NCI-H345 (cell line): ENCODE measurements around the gene PDCD2L.
"Not testable (repeated sequence)": the region's sequence is repeated elsewhere in the genome, so short reads cannot be mapped to it uniquely, and the experiment has no call there.

Experiments
- DNase-seq: peaks from one replicate; lab custom pipeline; 2025; lab: John Stamatoyannopoulos, UW

Gene PDCD2L

DNA sequence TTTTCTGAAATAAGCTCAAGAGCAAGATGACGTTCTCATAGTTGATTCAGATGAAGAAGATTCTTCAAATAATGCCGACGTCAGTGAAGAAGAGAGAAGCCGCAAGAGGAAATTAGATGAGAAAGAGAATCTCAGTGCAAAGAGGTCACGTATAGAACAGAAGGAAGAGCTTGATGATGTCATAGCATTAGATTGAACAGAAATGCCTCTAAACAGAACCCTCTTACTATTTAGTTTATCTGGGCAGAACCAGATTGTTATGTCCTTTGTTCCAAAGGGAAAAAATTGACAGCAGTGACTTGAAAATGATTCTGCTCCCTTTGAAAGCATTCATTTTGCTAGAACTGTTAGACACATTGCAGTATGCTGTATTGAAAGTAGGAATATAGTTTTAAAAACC is 64.8 kb downstream of the PDCD2L start:
- not testable (repeated sequence) for DNase-seq

GRCh38 chr19:34471906-34472700 is 67.9 kb downstream of the PDCD2L start:
- DNase-seq = no peak

GRCh38 chr19:34474233-34474989 is 70.2 kb downstream of the PDCD2L start:
- DNase-seq = peak; percentile 85

DNA sequence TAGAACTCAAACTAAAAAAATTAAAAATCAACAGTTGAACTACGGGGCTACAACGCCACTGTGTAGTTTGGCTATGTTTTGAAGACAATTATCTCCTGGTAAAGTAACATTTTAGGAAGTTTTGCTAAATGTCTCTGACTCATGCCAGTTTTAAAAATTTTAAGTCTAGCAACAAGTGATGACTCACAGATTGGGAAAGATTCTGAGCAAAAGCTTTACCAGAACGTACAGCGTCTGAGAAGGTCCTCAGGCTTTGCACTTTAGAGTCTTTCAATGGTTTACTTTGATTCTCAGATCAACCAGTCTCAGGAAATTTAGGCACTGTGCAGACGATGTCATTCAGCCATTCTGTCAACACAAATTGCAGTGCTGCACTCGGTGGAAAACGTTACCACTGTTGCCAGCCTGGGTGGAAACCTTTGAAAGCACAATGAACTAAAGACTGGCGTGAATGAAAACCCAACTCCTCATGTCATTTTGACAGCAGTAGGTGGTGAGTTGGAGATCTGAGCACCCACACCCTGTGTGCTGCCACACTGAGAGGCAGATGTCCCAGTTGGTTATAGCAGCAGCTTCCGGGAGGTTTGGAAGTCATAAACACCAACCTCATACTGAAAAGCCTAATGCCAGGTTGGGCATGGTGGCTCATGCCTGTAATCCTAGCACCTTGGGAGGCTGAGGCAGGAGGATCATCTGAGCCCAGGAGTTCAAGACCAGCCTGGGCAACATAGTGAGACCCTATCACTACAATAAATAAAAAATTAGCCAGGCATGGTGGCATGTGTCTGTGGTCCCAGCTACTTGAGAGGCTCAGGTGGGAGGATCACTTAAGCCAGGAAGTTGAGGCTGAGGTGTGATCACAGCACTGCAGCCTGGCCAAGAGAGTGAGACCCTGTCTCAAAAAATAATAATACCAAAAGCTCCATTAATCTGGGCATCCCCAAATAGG is 71.1 kb downstream of the PDCD2L start:
- DNase-seq = no peak
